Liver (tissue), 3 donors: ENCODE results near the gene MT1F.

ENCODE experiments used
- EGR1 ChIP-seq, 2 donors: IDR thresholded peaks; 2 replicates each; pipeline ENCODE4 v1.6.1; 2016 to 2018; ENCODE audit warnings: antibody characterized with exemption in 2 of 2, low read depth in 2 of 2
- GABPA ChIP-seq, 2 donors: IDR thresholded peaks in 1 of 2; conservative IDR thresholded peaks in 1 of 2; 2 replicates each; pipeline ENCODE4 v1.6.1; 2016; ENCODE audit warnings: antibody characterized with exemption in 2 of 2, mild to moderate bottlenecking in 1 of 2, moderate library complexity in 1 of 2
- HNF4G ChIP-seq: IDR thresholded peaks from 2 replicates; pipeline ENCODE4 v1.6.1; 2016; ENCODE audit warnings: antibody characterized with exemption
- JUND ChIP-seq, 2 donors: IDR thresholded peaks; 2 replicates each; pipeline ENCODE4 v1.6.1; 2016; ENCODE audit warnings: antibody characterized with exemption in 2 of 2
- RAD21 ChIP-seq, 2 donors: IDR thresholded peaks; 2 replicates each; pipeline ENCODE4 v1.6.1; 2016; ENCODE audit warnings: antibody characterized with exemption in 2 of 2, mild to moderate bottlenecking in 2 of 2
- RXRA ChIP-seq, 2 donors: IDR thresholded peaks; 2 replicates each; pipeline ENCODE4 v1.6.1; 2017 to 2018; ENCODE audit warnings: antibody characterized with exemption in 2 of 2, mild to moderate bottlenecking in 1 of 2
- SP1 ChIP-seq: IDR thresholded peaks from 2 replicates; pipeline ENCODE4 v1.6.1; 2018; ENCODE audit warnings: antibody characterized with exemption, mild to moderate bottlenecking
- TAF1 ChIP-seq: conservative IDR thresholded peaks from 2 replicates; pipeline ENCODE4 v1.6.1; 2016; ENCODE audit warnings: antibody characterized with exemption, mild to moderate bottlenecking
- YY1 ChIP-seq: IDR thresholded peaks from 2 replicates; pipeline ENCODE4 v1.6.1; 2016; ENCODE audit warnings: antibody characterized with exemption, mild to moderate bottlenecking
- ZBTB33 ChIP-seq: IDR thresholded peaks from 2 replicates; pipeline ENCODE4 v1.6.1; 2016; ENCODE audit warnings: antibody characterized with exemption
- TF ChIP-seq, protein P1 (sequence below): IDR thresholded peaks from 2 replicates; pipeline ENCODE4 v1.6.1; 2016; ENCODE audit warnings: antibody characterized with exemption, mild to moderate bottlenecking
- TF ChIP-seq, protein P2 (sequence below): fragments of 150-350 bp; IDR thresholded peaks from 2 replicates; pipeline ENCODE4 v1.5.1; 2017; ENCODE audit warnings: improper control_type of control experiment, low read depth, low read length; ENCODE audit not compliant: missing input control
- TF ChIP-seq, protein P3 (sequence below): IDR thresholded peaks from 2 replicates; pipeline ENCODE4 v1.6.1; 2016; ENCODE audit warnings: antibody characterized with exemption
- TF ChIP-seq, protein P4 (sequence below): IDR thresholded peaks from 2 replicates; pipeline ENCODE4 v1.6.1; 2016; ENCODE audit warnings: antibody characterized with exemption
- donor health status: healthy.
- donor health status: healthy.

DNA sequence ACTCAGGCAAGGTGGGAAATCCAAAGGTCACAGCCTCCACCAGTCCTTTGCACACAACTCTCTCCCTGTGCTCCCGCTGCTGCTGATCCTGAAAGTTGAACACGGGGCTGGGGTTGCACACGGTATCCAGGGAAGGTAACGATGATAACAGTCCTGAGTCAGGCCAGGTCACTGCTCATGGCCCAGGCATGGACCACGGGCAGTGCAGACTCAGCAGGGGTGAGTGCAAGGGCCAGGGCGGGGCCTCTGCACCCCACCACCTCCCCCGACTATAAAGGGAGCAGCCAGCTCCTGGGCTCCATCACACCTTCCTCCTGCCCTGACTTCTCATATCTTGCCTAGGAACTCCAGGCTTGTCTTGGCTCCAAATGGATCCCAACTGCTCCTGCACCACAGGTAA lies 6.2 kb upstream of the MT1F start, which contains the start of gene MT1B:
- TF ChIP-seq, protein P1, sequence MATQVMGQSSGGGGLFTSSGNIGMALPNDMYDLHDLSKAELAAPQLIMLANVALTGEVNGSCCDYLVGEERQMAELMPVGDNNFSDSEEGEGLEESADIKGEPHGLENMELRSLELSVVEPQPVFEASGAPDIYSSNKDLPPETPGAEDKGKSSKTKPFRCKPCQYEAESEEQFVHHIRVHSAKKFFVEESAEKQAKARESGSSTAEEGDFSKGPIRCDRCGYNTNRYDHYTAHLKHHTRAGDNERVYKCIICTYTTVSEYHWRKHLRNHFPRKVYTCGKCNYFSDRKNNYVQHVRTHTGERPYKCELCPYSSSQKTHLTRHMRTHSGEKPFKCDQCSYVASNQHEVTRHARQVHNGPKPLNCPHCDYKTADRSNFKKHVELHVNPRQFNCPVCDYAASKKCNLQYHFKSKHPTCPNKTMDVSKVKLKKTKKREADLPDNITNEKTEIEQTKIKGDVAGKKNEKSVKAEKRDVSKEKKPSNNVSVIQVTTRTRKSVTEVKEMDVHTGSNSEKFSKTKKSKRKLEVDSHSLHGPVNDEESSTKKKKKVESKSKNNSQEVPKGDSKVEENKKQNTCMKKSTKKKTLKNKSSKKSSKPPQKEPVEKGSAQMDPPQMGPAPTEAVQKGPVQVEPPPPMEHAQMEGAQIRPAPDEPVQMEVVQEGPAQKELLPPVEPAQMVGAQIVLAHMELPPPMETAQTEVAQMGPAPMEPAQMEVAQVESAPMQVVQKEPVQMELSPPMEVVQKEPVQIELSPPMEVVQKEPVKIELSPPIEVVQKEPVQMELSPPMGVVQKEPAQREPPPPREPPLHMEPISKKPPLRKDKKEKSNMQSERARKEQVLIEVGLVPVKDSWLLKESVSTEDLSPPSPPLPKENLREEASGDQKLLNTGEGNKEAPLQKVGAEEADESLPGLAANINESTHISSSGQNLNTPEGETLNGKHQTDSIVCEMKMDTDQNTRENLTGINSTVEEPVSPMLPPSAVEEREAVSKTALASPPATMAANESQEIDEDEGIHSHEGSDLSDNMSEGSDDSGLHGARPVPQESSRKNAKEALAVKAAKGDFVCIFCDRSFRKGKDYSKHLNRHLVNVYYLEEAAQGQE, result no peak
- TF ChIP-seq, protein P2, sequence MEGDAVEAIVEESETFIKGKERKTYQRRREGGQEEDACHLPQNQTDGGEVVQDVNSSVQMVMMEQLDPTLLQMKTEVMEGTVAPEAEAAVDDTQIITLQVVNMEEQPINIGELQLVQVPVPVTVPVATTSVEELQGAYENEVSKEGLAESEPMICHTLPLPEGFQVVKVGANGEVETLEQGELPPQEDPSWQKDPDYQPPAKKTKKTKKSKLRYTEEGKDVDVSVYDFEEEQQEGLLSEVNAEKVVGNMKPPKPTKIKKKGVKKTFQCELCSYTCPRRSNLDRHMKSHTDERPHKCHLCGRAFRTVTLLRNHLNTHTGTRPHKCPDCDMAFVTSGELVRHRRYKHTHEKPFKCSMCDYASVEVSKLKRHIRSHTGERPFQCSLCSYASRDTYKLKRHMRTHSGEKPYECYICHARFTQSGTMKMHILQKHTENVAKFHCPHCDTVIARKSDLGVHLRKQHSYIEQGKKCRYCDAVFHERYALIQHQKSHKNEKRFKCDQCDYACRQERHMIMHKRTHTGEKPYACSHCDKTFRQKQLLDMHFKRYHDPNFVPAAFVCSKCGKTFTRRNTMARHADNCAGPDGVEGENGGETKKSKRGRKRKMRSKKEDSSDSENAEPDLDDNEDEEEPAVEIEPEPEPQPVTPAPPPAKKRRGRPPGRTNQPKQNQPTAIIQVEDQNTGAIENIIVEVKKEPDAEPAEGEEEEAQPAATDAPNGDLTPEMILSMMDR, result no peak
- TF ChIP-seq, protein P3, sequence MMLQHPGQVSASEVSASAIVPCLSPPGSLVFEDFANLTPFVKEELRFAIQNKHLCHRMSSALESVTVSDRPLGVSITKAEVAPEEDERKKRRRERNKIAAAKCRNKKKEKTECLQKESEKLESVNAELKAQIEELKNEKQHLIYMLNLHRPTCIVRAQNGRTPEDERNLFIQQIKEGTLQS, result no peak
- TF ChIP-seq EGR1 (IDR thresholded peaks at IDR 0.05; ENCODE audit: low read depth in 2 of 2) (no peak), GABPA (IDR thresholded peaks at IDR 0.05 in 1 of 2, conservative IDR thresholded peaks at IDR 0.05 in 1 of 2) (no peak), YY1 (no peak), ZBTB33 (no peak), SP1 (no peak), RAD21 (IDR thresholded peaks at IDR 0.05) (no peak), RXRA (IDR thresholded peaks at IDR 0.05) (no peak), HNF4G (no peak), TAF1 (no peak), JUND (IDR thresholded peaks at IDR 0.05) (no peak)
- TF ChIP-seq, protein P4, sequence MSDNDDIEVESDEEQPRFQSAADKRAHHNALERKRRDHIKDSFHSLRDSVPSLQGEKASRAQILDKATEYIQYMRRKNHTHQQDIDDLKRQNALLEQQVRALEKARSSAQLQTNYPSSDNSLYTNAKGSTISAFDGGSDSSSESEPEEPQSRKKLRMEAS, result no peak
